Kidney (tissue), 22 donors: ENCODE results near the gene TRIM9. TPM values are rescaled to one million over a fixed set of nuclear protein-coding genes. Genes with fewer than 3 reads are reported as not detected.
A peak's percentile ranks its signal among the peaks of the same experiment; 100 is the strongest.

ENCODE experiments used
- DNase-seq, 5 donors: peaks; one replicate each; pipeline ENCODE4 v3.0.0-alpha.2; 2013 to 2020
- FAIRE-seq: peaks from 2 replicates; lab custom pipeline; 2012; peaks lifted over from hg19 to GRCh38; lab: Jason Lieb, UNC
- H3K27ac ChIP-seq, 2 donors: one replicate each; pipeline ENCODE4 v1.7.0; 2013; ENCODE audit warnings: low read depth in 2 of 2, low read length in 2 of 2, inconsistent platforms in 1 of 2
- H3K27me3 ChIP-seq: one replicate; pipeline ENCODE4 v1.7.1; 2013; ENCODE audit warnings: low read length, inconsistent platforms; ENCODE audit not compliant: control insufficient read depth, insufficient read depth
- H3K36me3 ChIP-seq, 3 donors: one replicate each; pipeline versions ENCODE4 v1.7.0 to v1.7.1; 2013; ENCODE audit warnings: low read length in 3 of 3, control low read depth in 1 of 3, inconsistent platforms in 1 of 3; ENCODE audit not compliant: insufficient read depth in 3 of 3, control insufficient read depth in 2 of 3
- H3K4me1 ChIP-seq, 3 donors: one replicate each; pipeline versions ENCODE4 v1.7.0 to v1.7.1; 2013; ENCODE audit warnings: low read length in 3 of 3, inconsistent platforms in 1 of 3, low read depth in 1 of 3; ENCODE audit not compliant: control insufficient read depth in 2 of 3, insufficient read depth in 2 of 3
- H3K4me3 ChIP-seq, 3 donors: one replicate each; pipeline versions ENCODE4 v1.7.0 to v1.8.1; 2013; ENCODE audit warnings: low read length in 3 of 3, control low read depth in 1 of 3, inconsistent platforms in 1 of 3
- H3K9ac ChIP-seq, 3 donors: one replicate each; pipeline versions ENCODE4 v1.7.0 to v1.7.1; 2013; ENCODE audit warnings: low read length in 3 of 3, control low read depth in 1 of 3, inconsistent platforms in 1 of 3
- H3K9me3 ChIP-seq, 3 donors: one replicate each; pipeline versions ENCODE4 v1.7.0 to v1.7.1; 2013; ENCODE audit warnings: low read length in 3 of 3, control low read depth in 1 of 3, inconsistent platforms in 1 of 3; ENCODE audit not compliant: control insufficient read depth in 2 of 3, insufficient read depth in 1 of 3
- CTCF ChIP-seq: IDR thresholded peaks from 3 replicates; pipeline ENCODE4 v1.5.1; 2012; ENCODE audit warnings: mild to moderate bottlenecking, moderate library complexity, borderline replicate concordance; ENCODE audit not compliant: insufficient read depth; ENCODE audit errors: extremely low read depth
- intact Hi-C: fragments of 100-400 bp; cut with DNase I; formaldehyde crosslinking; loops from one replicate; pipeline ENCODE4 v1.11.1; 2022
- long read RNA-seq, 10 donors: library from polyadenylated mRNA in 1 of 10; unstranded in 1 of 10; transcript quantifications; one replicate each; pipeline ENCODE4 v2.0.0 and lab custom pipeline, GENCODE V29; 2021 to 2026
- polyA plus RNA-seq: library from polyadenylated mRNA; stranded (reverse); fragments of 350-450 nt; fragmentation: Illumina TruSeq; extraction: RNeasy Lipid Tissue Mini Kit (QIAGEN cat#74804); gene quantifications from one replicate; pipeline ENCODE4 v1.2.3, GENCODE V29; 2014; ENCODE audit warnings: low read depth, low replicate concordance; ENCODE audit not compliant: insufficient read depth
- total RNA-seq: library from RNA; stranded (reverse); fragmentation: NEBNext Ultra II Directional; extraction: Animal tissue kit (Norgen Biotek cat#: 25700); gene quantifications from one replicate; pipeline ENCODE4 v1.2.1, GENCODE V29; 2021
- donor health status: control.
- donor health status: control.
- donor health status: control.
- donor health status: control.
- donor health status: control.
- donor health status: DM: yes; HTN: yes; CAD: no.
- donor health status: Normal renal cell carcinoma (clear cell type).

TRIM9 gene
- total RNA-seq = 2.0 TPM
- polyA plus RNA-seq = 0.67 TPM
- long read RNA-seq, donor 1, full-length matches to known transcripts = 1 of 1 reads
- long read RNA-seq, donor 1, partial matches to known transcripts = 0 of 1 reads
- long read RNA-seq, donor 1, other reads (novel, unspliced or antisense) = 0 of 1 reads
- long read RNA-seq, donor 2 = 0 reads
- long read RNA-seq, donor 3 = 0 reads
- long read RNA-seq, donor 4 = 0 reads
- long read RNA-seq, donor 5 = 0 reads
- long read RNA-seq, donor 6 = 0 reads
- long read RNA-seq, donor 7, partial matches to known transcripts = 0 of 1 reads
- long read RNA-seq, donor 7, other reads (novel, unspliced or antisense) = 1 of 1 reads
- long read RNA-seq, donor 8, partial matches to known transcripts = 0 of 1 reads
- long read RNA-seq, donor 8, other reads (novel, unspliced or antisense) = 0 of 1 reads
- long read RNA-seq, donor 9 = 0 reads
- long read RNA-seq, donor 10 = 0 reads

- H3K9me3 ChIP-seq = no peaks in the 10 kb centered on the region
- no peak for TF ChIP-seq CTCF
- DNase-seq = peak; percentile 97 to 98 (median 98)
- peak within 1 kb of the TSS; percentile 46 to 78 (median 60) for H3K4me3 ChIP-seq
- no peaks in the 10 kb centered on the region for H3K36me3 ChIP-seq
- H3K27me3 ChIP-seq = peaks cover 4% of the 10 kb centered on the region
- H3K27ac ChIP-seq = peak within 1 kb of the TSS in 1 of 2 donors; percentile 32
- H3K4me1 ChIP-seq = peaks cover 0 to 13% (median 3%) of the 10 kb centered on the region in 3 donors
- no peak for FAIRE-seq
- intact Hi-C loops = no loop called here
- peak within 1 kb of the TSS in 2 of 3 donors; percentile 3 to 57 for H3K9ac ChIP-seq
Measured at GRCh38 chr14:51094901-51095853, at the start of gene TRIM9. Gene TRIM9 (minus strand): TSS chr14:51095105. CDS start chr14:51094939, 166 bp downstream.

GRCh38 chr14:51140856-51141255 is 46.0 kb upstream of the TRIM9 start:
- no peak overlapping the region for H3K9ac ChIP-seq
- TF ChIP-seq CTCF = no peak
- DNase-seq (no peak), FAIRE-seq (no peak)
- no peaks in the 10 kb centered on the region for H3K9me3 ChIP-seq
- intact Hi-C loops = no loop called here
- H3K36me3 ChIP-seq = no peaks in the 10 kb centered on the region
- H3K4me1 ChIP-seq = peaks cover 0 to 6% (median 3%) of the 10 kb centered on the region in 3 donors
- no peak overlapping the region for H3K27ac ChIP-seq
- H3K4me3 ChIP-seq = peak overlapping the region in 1 of 3 donors; percentile 7
- no peaks in the 10 kb centered on the region for H3K27me3 ChIP-seq

GRCh38 chr14:51140338-51140737 is 45.4 kb upstream of the TRIM9 start:
- H3K27ac ChIP-seq = no peak overlapping the region
- intact Hi-C loops = no loop called here
- H3K9ac ChIP-seq = no peak overlapping the region
- TF ChIP-seq CTCF = no peak
- DNase-seq = no peak
- no peak for FAIRE-seq
- H3K9me3 ChIP-seq = no peaks in the 10 kb centered on the region
- no peaks in the 10 kb centered on the region for H3K36me3 ChIP-seq
- H3K4me1 ChIP-seq = peaks cover 0 to 6% (median 3%) of the 10 kb centered on the region in 3 donors
- peak overlapping the region in 1 of 3 donors; percentile 7 for H3K4me3 ChIP-seq
- H3K27me3 ChIP-seq = no peaks in the 10 kb centered on the region
